ENCODE measurements around the gene RUNX1.

DNA sequence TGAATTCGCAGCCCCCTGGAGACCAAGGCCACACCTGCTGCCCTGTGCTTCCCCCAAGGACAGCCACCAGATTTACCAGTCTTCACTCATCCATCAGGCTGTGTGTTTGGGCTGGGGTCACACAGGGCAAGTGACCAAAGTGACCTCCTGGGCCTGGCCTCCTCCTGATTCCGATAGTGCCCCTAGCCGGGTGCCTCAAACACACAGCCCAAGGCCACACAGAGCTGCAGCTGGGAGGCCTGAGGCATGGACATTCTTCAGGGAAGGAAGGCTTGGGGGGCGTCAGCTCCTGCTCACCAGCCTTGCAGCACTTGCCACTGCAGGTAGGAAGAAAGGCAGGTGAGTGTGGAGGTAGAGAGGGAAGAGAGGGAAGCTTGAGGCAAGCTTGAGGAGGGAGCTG lies 181.3 kb downstream of the RUNX1 start:
- no peak for TF ChIP-seq POLR2AphosphoS5 (IDR thresholded peaks at IDR 0.05; ENCODE audit: insufficient read depth in 1 of 2, low read depth in 1 of 2)
- no peak for TF ChIP-seq POLR2A (IDR thresholded peaks at IDR 0.05)

All from vagina (tissue), 2 donors.